Measurements from ENCODE around the gene TRMT1L.
A peak's percentile ranks its signal among the peaks of the same experiment; 100 is the strongest.
"Not testable (repeated sequence)": the region's sequence is repeated elsewhere in the genome, so short reads cannot be mapped to it uniquely, and the experiment has no call there.

Gene TRMT1L, protein sequence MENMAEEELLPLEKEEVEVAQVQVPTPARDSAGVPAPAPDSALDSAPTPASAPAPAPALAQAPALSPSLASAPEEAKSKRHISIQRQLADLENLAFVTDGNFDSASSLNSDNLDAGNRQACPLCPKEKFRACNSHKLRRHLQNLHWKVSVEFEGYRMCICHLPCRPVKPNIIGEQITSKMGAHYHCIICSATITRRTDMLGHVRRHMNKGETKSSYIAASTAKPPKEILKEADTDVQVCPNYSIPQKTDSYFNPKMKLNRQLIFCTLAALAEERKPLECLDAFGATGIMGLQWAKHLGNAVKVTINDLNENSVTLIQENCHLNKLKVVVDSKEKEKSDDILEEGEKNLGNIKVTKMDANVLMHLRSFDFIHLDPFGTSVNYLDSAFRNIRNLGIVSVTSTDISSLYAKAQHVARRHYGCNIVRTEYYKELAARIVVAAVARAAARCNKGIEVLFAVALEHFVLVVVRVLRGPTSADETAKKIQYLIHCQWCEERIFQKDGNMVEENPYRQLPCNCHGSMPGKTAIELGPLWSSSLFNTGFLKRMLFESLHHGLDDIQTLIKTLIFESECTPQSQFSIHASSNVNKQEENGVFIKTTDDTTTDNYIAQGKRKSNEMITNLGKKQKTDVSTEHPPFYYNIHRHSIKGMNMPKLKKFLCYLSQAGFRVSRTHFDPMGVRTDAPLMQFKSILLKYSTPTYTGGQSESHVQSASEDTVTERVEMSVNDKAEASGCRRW

GRCh38 chr1:185156854-185157598 lies at the start of gene TRMT1L, which contains the start of gene SWT1:
TSS of gene TRMT1L (minus strand) at chr1:185156953. CDS start at chr1:185156712, 241 bp downstream.
TSS of gene SWT1 (plus strand) at chr1:185157167. CDS start at chr1:185160842, 3,675 bp downstream.
- DNase-seq: peak; percentile 98

- no peak for DNase-seq
These were observed 44.1 kb upstream of the TRMT1L start for GRCh38 chr1:185200889-185201288.

GRCh38 chr1:185198712-185199111 lies 42.0 kb upstream of the TRMT1L start:
- DNase-seq: not testable (repeated sequence)

DNA sequence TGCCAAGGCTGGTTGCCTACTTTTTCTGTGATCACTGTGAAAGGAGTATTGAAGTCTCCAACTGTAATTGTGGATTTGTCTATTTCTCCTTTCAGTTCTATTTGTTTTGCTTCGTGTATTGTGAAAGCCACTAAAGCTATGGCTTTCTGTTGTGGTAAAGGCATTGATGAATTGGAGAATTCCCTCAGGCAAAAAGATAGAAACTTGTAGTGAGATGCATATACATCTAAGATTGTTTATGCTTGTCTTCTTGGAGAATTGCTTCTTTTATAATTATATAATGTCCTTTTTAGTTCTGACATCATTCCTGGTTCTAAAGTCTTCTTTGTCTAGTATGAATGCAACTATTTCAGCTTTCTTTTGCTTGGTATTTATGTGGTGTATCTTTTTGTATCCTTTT lies 37.0 kb upstream of the TRMT1L start:
- DNase-seq: no peak

- DNase-seq: peak; percentile 55
These were observed 13.6 kb upstream of the TRMT1L start for GRCh38 chr1:185170291-185170848.

GRCh38 chr1:185166106-185166505 lies 9.4 kb upstream of the TRMT1L start:
- DNase-seq: no peak

- no peak for DNase-seq
These were observed 5.7 kb upstream of the TRMT1L start for GRCh38 chr1:185162491-185162890.

DNA sequence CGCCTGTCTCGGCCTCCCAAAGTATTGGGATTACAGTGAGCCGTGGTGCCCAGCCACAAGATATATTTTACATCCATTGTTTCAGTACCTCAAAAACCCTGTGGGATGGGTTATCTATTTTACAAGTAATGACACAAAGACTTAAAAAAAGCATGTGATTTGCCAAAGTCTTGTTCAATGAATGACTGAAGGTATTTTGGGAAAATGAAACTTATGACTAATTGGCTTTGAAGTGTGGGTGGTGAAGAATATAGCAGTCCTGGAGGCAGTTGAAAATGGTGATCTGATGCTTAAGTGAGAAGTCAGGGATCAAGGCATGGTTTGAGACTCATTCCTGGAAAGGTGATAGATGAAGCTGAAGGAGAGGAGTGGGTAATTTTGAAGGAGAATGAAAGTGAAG lies 3.2 kb upstream of the TRMT1L start:
- DNase-seq: no peak

DNA sequence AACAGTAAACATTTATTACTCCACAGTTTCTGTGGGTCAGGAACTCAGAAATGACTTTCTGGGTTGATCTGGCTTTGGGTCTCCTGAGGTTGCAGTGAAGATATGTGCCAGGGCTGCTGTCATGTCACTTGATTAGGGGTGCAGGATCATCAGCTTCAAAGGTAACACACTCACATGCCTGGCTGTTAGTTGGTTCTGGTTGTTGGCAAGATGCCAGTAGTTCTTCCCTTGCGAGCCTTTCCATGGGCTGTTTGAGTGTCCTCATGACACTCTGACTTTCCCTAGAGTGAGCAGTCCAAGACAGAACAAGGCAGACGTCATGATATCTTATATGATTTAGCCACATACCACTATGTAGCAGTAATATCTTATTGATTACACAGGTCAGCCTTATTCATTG lies 2.0 kb upstream of the TRMT1L start:
- no peak for DNase-seq

DNA sequence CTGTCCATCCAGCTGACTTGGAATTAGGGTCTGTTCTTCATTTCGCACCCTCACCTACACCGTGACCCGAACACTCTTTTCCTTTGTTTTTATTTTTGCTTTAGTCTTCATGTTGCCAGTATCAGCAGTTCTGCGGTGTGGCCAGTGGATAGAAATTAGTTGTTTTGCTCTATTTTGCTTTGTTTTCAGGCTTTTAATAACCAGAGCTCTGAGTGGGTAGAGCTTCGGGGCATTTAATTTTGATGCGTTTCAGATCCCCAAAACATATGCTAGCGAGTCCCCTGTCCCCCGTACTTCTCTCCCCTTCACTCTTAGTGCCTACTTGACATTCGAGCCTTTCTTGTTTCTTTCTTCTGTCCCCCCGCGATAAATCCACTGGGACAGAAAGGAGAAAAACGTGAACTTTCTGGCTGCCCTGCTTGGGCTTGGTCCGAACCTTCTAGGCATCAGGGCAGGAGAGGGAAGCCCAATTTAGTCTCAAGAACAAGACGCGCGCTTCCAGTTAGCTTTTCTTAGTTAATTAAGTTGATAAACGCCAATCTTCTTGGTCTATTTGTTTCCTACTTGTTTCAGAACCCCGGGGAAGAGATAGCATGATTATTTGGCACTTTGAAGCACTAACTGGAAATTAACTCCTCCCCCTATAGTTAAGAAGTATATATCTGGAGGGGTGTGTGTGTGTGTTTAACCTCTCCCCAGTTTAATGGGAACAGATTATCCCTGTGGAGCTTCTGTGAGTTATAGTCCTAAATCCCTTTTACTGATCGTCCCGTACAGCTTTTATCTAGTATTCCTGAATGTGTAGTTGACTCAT lies 1.1 kb upstream of the TRMT1L start:
- no peak for DNase-seq

GRCh38 chr1:185156288-185156853 lies 382 bp downstream of the TRMT1L start:
- DNase-seq: no peak

DNA sequence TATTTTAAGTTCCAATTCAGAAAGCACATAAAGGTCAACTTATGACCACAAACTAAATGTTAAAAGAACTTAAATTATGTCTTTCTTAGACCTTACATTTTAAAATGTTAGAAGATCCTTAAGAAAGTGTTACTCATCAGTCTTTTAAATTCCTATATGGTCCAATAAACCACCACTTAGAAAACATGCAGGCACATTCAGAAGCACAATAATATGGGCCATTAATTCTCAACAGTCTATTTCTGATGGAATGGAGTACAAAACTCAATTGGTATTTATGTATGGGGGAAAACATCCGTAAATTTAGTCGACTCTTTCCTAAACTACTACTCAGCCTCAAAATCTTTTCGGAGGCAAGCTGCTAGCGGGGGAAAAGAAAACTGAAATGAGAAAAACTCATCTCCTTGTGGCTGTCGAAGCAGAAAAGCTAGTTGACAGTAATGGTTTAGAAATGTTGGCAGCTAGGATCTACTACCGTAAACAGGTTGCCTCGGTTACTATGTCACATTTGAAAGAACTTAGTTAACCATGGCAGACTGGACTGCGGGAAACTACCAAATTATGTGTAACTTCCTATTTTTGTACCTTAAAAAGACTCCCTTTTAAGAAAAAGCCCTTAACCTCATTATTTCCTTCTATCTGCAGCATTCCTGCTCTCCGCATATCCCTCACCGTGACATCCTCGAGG lies 1.0 kb downstream of the TRMT1L start:
- no peak for DNase-seq

DNA sequence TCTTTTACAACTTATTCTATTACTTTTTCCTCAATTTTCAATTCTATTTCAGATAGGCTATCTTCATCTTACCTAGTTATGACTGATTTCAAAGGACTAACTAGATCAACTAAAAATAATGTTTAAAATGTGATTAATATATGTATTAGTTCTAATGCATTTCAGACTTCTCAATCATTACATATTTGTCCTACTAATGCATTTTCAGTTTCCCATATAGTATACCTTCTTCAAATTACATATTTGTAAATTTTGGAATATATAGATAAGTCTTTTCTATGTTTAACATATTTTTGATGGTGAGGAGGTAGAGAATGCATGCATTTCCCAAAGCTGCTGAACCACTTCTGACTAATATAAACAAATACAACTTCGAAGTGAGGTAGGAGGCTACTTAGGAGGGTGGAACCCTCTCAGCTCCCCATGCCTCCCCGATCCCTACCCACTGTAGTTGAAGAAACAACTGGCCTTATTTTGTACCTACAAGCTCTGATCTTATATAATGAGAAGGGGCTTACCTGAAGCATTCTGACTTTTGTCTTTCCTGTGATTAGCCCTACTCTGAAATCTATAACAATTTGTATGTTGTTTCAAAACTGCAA lies 1.7 kb downstream of the TRMT1L start:
- no peak for DNase-seq

DNA sequence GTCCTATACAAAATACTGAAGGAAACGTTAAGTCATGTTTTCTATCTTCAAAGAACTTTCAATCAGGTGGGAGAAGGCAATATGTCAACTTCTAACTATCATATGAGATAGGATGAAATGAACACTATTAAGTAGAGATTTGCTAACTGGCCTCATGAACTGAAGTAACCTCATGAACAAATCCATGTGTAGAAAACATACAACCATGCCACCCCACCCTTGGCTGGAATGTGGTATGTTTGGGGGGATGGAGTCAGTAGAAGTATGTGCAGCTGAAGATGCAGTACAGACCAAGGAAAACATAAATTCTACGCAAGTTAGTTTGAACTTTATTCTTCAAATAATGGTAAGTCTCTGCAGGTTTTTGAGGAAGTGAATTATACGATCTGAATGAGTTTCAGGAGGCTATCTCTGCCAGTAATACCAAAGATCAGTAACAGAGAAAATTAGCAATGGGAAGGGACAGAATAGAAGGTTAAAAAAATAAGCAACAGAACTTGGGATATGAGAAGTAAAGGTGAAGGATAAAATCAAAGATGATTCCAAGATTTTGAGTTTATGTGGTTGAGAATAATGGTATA lies 4.5 kb downstream of the TRMT1L start:
- DNase-seq: no peak

DNA sequence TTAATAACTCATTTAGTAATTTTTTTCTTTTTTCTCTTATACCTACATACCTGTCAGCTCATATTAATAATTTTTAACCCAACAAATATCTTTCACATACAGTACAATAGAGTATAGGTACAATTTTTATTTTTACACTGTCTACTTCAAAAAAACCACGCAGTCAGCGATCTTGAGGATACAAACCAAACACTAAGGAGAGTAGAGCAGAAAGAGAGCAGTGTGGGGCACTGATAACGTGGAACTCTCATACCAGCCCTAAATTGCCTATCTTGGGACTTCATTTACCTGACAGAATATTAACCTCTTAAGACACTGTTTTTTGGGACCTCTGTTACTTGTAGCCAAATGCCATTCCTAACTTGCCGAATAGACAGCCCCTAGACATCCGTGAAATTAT lies 5.5 kb downstream of the TRMT1L start:
- no peak for DNase-seq

- DNase-seq: no peak
These were observed 12.5 kb downstream of the TRMT1L start for GRCh38 chr1:185144233-185144632.

GRCh38 chr1:185139246-185139645 lies 17.5 kb downstream of the TRMT1L start:
- no peak for DNase-seq

GRCh38 chr1:185137896-185138545 lies 18.7 kb downstream of the TRMT1L start:
- DNase-seq: no peak

DNA sequence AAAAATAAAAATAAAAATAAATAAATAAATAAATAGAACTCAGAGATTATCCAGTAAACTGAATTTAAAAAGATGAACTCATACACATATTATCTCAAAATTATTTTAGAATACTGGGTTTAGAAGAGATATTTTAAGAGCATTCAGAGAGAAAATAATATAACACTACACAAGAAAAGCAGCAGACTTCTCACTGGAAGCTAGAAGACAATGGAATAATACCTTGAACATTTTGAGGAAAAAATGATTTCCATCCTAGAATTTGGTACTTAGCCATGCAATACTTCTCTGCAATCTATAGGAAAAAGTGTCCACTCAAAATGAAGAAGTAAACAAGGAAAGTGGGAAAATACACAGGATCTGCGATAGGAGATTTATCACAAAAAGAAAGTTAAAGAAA lies 24.2 kb downstream of the TRMT1L start:
- no peak for DNase-seq

GRCh38 chr1:185129708-185130107 lies 27.0 kb downstream of the TRMT1L start:
- DNase-seq: no peak

Data from activated T-cell treated with anti-CD3 and anti-CD28 coated beads, Interleukin-2, amount 50 U/mL, for 1 hour (primary cell).